Body of pancreas (tissue), 4 donors: Measurements from ENCODE around the gene TPK1. TPM values are rescaled to one million over a fixed set of nuclear protein-coding genes. Genes with fewer than 3 reads are reported as not detected.

Source experiments
- ATAC-seq: fragments of 150-250 bp; one replicate; pipeline ENCODE4 v1.9.1; 2016
- DNase-seq, 4 donors: peaks; one replicate each; pipeline ENCODE4 v3.0.0-alpha.2; 2019
- H3K27ac ChIP-seq, 4 donors: fragments of 200-600 bp; sonication (generic); 1 replicate in 3 of 4; 2 replicates in 1 of 4; pipeline versions ENCODE4 v1.5.1 to v1.6.1; 2016 to 2019; ENCODE audit warnings: mild to moderate bottlenecking in 1 of 4, mixed read lengths in 1 of 4, moderate library complexity in 1 of 4
- H3K27me3 ChIP-seq, 2 donors: fragments of 200-600 bp; sonication (generic); one replicate each; pipeline ENCODE4 v1.6.0; 2016; ENCODE audit warnings: mild to moderate bottlenecking in 1 of 2
- H3K36me3 ChIP-seq, 2 donors: fragments of 200-600 bp; sonication (generic); replicated peaks in 1 of 2; 2 replicates each; pipeline ENCODE4 v1.5.1; 2016; ENCODE audit warnings: low read depth in 2 of 2; ENCODE audit not compliant: insufficient read depth in 1 of 2
- H3K4me1 ChIP-seq: fragments of 200-600 bp; sonication (generic); one replicate; pipeline ENCODE4 v1.6.0; 2016
- H3K4me3 ChIP-seq, 2 donors: fragments of 200-600 bp; sonication (generic); 1 replicate in 1 of 2; 2 replicates in 1 of 2; pipeline ENCODE4 v1.5.1; 2016 to 2019
- H3K9me3 ChIP-seq, 3 donors: fragments of 200-600 bp; sonication (generic); 1 replicate in 2 of 3; 2 replicates in 1 of 3; pipeline ENCODE4 v1.5.1; 2016
- POLR2A ChIP-seq, 3 donors: fragments of 450-650 bp; IDR thresholded peaks; one replicate each; pipeline ENCODE4 v1.6.1; 2016; ENCODE audit warnings: antibody characterized with exemption in 3 of 3, mild to moderate bottlenecking in 2 of 3
- WGBS, 2 donors: methylation state at CpG; one replicate each; pipeline ENCODE4 v1.1.5; 2017; 5-methylcytosine and 5-hydroxymethylcytosine counted together
- intact Hi-C: fragments of 100-400 bp; cut with DNase I; formaldehyde crosslinking; loops from one replicate; pipeline ENCODE4 v1.15.1; 2023
- total RNA-seq, 2 donors: library from RNA; depleted of rRNA; stranded (reverse); fragments of >200 nt; gene quantifications; one replicate each; pipeline ENCODE4 v1.1.0, GENCODE V29; 2016
- TF ChIP-seq, protein P1 (sequence below), 7 experiments: fragments of 450-650 bp in 4 of 7; fragments of 200-600 bp in 3 of 7; sonication (generic) in 3 of 7; IDR thresholded peaks; one replicate each; pipeline ENCODE4 v1.5.1; 2016 to 2019; ENCODE audit warnings: antibody characterized with exemption in 7 of 7

Gene TPK1
- total RNA-seq, 2 donors from 2014 or later, result 0.66 to 1.3 TPM

DNA sequence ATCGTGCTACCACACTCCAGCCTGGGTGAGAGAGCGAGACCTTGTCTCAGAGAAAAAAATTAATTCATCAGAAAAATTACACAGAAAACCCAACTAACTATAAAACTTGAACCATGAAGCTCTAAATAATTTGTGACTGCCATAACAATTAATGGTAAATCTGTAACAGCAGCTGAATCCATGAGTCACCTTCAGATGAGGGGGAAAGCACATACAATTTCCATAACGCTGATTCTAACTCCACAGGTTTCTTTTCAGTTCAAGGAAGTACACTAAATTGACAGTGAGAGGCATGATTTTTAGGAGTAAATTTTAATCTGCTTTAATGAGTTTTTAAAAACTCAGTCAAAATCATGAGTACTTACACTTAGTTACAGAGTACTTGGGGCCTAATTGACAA, 312.2 kb downstream of the TPK1 start:
- Histone ChIP-seq H3K27me3 (no peaks in the 10 kb centered on the region), H3K9me3 (no peaks in the 10 kb centered on the region), H3K4me1 (no peaks in the 10 kb centered on the region), H3K4me3 (no peak overlapping the region), H3K36me3 (no peaks in the 10 kb centered on the region), H3K27ac (no peak overlapping the region)
- no peak for TF ChIP-seq POLR2A (IDR thresholded peaks at IDR 0.05)
- TF ChIP-seq, protein P1, sequence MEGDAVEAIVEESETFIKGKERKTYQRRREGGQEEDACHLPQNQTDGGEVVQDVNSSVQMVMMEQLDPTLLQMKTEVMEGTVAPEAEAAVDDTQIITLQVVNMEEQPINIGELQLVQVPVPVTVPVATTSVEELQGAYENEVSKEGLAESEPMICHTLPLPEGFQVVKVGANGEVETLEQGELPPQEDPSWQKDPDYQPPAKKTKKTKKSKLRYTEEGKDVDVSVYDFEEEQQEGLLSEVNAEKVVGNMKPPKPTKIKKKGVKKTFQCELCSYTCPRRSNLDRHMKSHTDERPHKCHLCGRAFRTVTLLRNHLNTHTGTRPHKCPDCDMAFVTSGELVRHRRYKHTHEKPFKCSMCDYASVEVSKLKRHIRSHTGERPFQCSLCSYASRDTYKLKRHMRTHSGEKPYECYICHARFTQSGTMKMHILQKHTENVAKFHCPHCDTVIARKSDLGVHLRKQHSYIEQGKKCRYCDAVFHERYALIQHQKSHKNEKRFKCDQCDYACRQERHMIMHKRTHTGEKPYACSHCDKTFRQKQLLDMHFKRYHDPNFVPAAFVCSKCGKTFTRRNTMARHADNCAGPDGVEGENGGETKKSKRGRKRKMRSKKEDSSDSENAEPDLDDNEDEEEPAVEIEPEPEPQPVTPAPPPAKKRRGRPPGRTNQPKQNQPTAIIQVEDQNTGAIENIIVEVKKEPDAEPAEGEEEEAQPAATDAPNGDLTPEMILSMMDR (IDR thresholded peaks at IDR 0.05), result no peak
- ATAC-seq (no peak), DNase-seq (no peak)
- intact Hi-C loops, result no loop called here
- 92 to 96% methylated on average over 3 of the region's 3 CpGs for WGBS, 2 donors

DNA sequence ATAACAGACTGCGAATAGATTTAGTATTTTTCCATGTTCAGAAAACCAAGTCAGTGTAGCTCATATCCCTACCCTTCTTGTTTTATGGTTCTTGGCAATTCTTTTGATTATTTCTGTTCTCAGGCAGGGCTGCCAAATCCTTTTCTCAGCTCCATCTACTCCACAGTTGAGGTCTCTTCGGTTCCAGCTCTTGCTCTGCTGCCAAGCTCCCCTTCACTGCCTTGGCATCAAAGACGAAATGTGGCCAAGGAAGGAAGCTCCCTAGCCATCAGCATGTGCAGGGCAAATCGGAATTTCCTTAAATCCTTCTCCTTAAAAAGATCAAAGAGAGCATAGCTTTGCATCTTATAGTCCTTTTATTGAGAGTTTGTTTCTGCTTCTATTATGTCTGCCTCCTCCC, 315.9 kb downstream of the TPK1 start:
- Histone ChIP-seq H3K27ac (no peak overlapping the region), H3K27me3 (no peaks in the 10 kb centered on the region), H3K9me3 (no peaks in the 10 kb centered on the region), H3K4me1 (no peaks in the 10 kb centered on the region), H3K4me3 (no peak overlapping the region), H3K36me3 (no peaks in the 10 kb centered on the region)
- ATAC-seq (no peak), DNase-seq (no peak)
- WGBS, 2 donors, result 70 to 83% methylated on average over 4 of the region's 4 CpGs
- intact Hi-C loops, result no loop called here
- TF ChIP-seq, protein P1 (IDR thresholded peaks at IDR 0.05), result no peak
- no peak for TF ChIP-seq POLR2A (IDR thresholded peaks at IDR 0.05)

DNA sequence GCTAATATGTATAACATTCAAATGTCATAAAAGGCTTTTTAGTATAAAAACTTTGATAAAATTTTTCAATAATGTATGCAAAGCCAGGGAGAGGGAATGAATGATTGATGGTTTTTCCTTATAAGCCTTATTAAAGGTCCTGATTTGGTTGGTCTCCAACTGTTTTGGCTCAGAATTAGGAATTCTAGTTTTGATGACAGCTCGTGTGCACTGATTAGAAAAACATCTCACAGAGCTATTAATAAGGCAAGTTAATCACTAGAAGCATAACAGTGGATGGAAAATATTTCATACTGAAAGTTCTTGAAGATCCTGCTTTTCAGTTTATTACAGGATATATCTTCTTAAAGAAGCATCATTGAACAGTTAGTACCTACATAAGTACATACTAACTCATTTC, 317.5 kb downstream of the TPK1 start:
- ATAC-seq (no peak), DNase-seq (no peak)
- Histone ChIP-seq H3K27ac (no peak overlapping the region), H3K9me3 (no peaks in the 10 kb centered on the region), H3K4me3 (no peak overlapping the region), H3K36me3 (no peaks in the 10 kb centered on the region), H3K4me1 (no peaks in the 10 kb centered on the region), H3K27me3 (no peaks in the 10 kb centered on the region)
- TF ChIP-seq, protein P1 (IDR thresholded peaks at IDR 0.05), result no peak
- no peak for TF ChIP-seq POLR2A (IDR thresholded peaks at IDR 0.05)
- intact Hi-C loops, result no loop called here
- WGBS, 2 donors, result 26 to 49% methylated on average over 1 of the region's 1 CpG

DNA sequence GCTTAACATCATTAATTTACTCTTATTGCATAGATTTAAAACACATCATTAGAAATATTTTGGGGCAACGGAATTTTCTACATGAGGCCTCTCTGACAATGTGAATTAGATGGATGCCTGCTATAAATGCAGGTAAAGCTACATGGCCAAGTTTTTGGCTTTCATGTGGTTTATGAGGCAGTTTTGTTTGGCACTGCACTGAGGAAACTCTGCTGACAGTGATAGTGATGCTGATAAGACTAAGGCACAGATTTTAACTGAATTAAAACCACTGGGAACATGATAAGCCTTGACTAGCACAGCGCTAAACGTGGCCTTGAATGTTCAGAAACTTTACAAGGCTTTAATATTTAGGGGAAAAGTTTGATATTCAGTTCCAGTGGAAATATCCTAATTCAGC, 318.1 kb downstream of the TPK1 start:
- no peak overlapping the region for H3K27ac ChIP-seq
- DNase-seq, result no peak
- ATAC-seq, result no peak
- H3K36me3 ChIP-seq, result no peaks in the 10 kb centered on the region
- TF ChIP-seq POLR2A (IDR thresholded peaks at IDR 0.05), result no peak
- TF ChIP-seq, protein P1 (IDR thresholded peaks at IDR 0.05), result no peak
- H3K27me3 ChIP-seq, result no peaks in the 10 kb centered on the region
- WGBS, 2 donors, result 44 to 48% methylated on average over 3 of the region's 3 CpGs
- H3K9me3 ChIP-seq, result no peaks in the 10 kb centered on the region
- H3K4me1 ChIP-seq, result no peaks in the 10 kb centered on the region
- H3K4me3 ChIP-seq, result no peak overlapping the region
- intact Hi-C loops, result no loop called here

DNA sequence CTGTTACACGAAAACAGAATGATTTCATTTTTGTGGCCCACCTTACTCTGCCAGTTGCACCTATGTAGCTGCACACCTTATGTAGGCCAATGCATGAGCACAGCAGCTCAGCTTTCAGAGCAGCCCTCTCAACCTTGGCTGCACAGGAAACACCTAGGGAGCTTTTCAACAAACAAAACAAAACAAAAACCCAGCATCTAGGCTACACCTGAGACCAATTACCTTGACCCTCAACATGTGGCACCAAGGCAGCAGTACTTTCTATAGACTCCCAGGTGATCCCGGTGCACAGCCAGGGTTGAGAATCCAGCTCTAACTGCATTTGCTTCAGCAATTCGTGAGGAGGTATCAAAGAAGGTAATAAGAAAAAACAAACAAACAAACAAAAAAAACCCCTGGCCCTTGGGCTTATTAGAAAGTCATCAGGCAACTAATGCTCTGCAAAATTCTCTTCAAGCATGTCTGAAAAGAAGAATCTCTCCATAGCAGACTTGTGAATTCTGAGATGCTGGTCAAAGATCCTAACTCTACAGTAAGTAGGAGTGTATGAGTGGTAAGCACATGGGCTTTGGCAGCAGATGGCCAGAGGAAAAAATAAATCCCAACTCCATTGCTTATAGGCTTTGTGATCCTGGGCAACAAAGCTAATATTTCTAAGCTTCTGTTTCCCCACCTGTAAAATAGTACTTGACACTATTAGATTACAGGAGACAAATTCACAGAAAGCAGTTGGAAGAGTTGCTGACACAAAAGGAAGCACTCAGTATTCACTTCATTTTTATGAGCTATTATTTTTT, 318.9 kb downstream of the TPK1 start:
- intact Hi-C loops, result no loop called here
- no peak for ATAC-seq
- 81 to 85% methylated on average over 3 of the region's 3 CpGs for WGBS, 2 donors

More for the DNA sequence above, 318.9 kb downstream of the TPK1 start:
- TF ChIP-seq, protein P1 (IDR thresholded peaks at IDR 0.05), result no peak
- TF ChIP-seq POLR2A (IDR thresholded peaks at IDR 0.05), result no peak
- no peaks in the 10 kb centered on the region for H3K9me3 ChIP-seq
- no peak overlapping the region for H3K4me3 ChIP-seq
- DNase-seq, result no peak
- no peaks in the 10 kb centered on the region for H3K4me1 ChIP-seq
- no peaks in the 10 kb centered on the region for H3K27me3 ChIP-seq
- H3K27ac ChIP-seq, result no peak overlapping the region
- no peaks in the 10 kb centered on the region for H3K36me3 ChIP-seq
